AML-193 (cell line): Measurements from ENCODE around the gene TTC23.
"Not testable (repeated sequence)": the region's sequence is repeated elsewhere in the genome, so short reads cannot be mapped to it uniquely, and the experiment has no call there.

Source experiments
- DNase-seq, 2 experiments: peaks; one replicate each; lab custom pipeline; 2025; lab: John Stamatoyannopoulos, UW

Gene TTC23

GRCh38 chr15:99197856-99198255, 51.5 kb downstream of the TTC23 start:
- no peak for DNase-seq

- not testable (repeated sequence) for DNase-seq
These were observed 57.2 kb downstream of the TTC23 start for GRCh38 chr15:99192181-99192580.

GRCh38 chr15:99187936-99188335, 61.4 kb downstream of the TTC23 start:
- no peak for DNase-seq

- DNase-seq: no peak
These were observed 63.8 kb downstream of the TTC23 start for GRCh38 chr15:99185414-99186130.

- no peak for DNase-seq
These were observed 66.6 kb downstream of the TTC23 start for GRCh38 chr15:99182791-99183190.

GRCh38 chr15:99181545-99181971, 67.8 kb downstream of the TTC23 start:
- DNase-seq: peak; percentile 10 to 21

- DNase-seq: no peak
These were observed 68.4 kb downstream of the TTC23 start for GRCh38 chr15:99180964-99181306.

- DNase-seq: no peak
These were observed 69.1 kb downstream of the TTC23 start for GRCh38 chr15:99180086-99180963.

- DNase-seq: no peak
These were observed 71.7 kb downstream of the TTC23 start for GRCh38 chr15:99177679-99178078.

GRCh38 chr15:99176757-99177156, 72.6 kb downstream of the TTC23 start:
- no peak for DNase-seq

- DNase-seq: no peak
These were observed 74.6 kb downstream of the TTC23 start for GRCh38 chr15:99174567-99175395.

GRCh38 chr15:99172989-99173388, 76.4 kb downstream of the TTC23 start:
- no peak for DNase-seq

GRCh38 chr15:99172171-99172570, 77.2 kb downstream of the TTC23 start:
- no peak for DNase-seq

GRCh38 chr15:99170476-99171065, 78.8 kb downstream of the TTC23 start:
- DNase-seq: no peak

- DNase-seq: no peak
These were observed 79.5 kb downstream of the TTC23 start for GRCh38 chr15:99169769-99170311.

- no peak for DNase-seq
These were observed 80.5 kb downstream of the TTC23 start for GRCh38 chr15:99168601-99169580.

- DNase-seq: no peak
These were observed 81.7 kb downstream of the TTC23 start for GRCh38 chr15:99167640-99168039.

- DNase-seq: no peak
These were observed 82.2 kb downstream of the TTC23 start for GRCh38 chr15:99167201-99167600.

- DNase-seq: no peak
These were observed 83.3 kb downstream of the TTC23 start for GRCh38 chr15:99165956-99166689.
